Measurements from ENCODE around the gene PKD1L1.

DNA sequence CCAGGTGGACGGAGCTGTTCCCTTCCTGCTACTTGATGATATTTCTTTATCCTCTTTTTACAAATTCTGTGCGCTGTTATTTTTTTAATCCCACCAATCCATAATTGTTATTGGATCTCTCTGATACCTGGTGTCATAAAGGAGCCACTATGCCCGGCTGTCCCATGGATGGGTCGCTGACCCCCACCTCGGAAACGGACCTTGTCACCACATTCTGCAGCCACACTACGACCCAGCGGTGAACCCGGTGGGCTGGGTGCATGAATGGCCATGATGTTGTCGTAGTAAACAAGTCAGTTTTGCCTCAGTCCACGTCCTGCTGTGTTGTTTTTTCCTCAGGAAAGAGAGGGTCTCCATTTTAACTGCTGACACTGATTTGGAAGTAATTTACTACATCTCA is 112.2 kb downstream of the PKD1L1 start:
- no peak for TF ChIP-seq CTCF (IDR thresholded peaks at IDR 0.05)
- no peak for TF ChIP-seq POLR2A (IDR thresholded peaks at IDR 0.05)

Measured in heart left ventricle (tissue), 13 donors.